ENCODE results near the gene CMC2.
A peak's percentile ranks its signal among the peaks of the same experiment; 100 is the strongest.

Gene CMC2

DNA sequence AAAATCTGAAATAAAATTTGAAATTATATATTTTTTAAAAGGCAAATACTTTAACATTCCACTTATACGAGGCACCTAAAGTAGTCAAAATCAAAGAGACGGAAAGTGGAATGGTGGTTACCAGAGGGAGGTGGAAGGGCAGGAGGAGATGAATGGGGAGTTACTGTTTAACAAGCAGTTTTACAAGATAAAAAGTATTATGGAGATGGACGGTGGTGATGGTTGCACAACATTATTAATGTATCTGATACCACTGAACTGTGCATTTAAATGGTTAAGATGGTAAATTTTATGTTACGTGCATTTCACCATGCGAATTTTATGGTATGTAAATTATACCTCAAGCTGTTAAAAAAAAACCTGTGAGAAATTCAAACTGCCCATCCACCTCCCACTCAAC is 5.4 kb downstream of the CMC2 start:
- no peak for DNase-seq

DNA sequence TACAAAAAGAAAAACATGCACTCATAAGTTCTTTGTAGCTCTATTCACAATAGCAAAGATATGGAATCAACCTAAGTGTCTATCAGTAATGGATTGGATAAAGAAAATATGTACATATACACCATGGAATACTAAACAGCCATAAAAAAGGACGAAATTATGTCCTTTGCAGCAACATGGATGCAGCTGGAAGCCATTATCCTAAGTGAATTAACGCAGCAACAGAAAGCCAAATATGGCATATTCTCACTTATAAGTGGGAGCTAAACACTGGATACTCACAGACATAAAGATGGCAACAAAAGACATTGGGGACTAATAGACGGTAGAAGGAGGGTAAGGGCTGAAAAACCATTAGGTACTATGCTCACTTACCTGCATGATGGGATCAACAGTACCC is 5.8 kb downstream of the CMC2 start:
- no peak for DNase-seq

DNA sequence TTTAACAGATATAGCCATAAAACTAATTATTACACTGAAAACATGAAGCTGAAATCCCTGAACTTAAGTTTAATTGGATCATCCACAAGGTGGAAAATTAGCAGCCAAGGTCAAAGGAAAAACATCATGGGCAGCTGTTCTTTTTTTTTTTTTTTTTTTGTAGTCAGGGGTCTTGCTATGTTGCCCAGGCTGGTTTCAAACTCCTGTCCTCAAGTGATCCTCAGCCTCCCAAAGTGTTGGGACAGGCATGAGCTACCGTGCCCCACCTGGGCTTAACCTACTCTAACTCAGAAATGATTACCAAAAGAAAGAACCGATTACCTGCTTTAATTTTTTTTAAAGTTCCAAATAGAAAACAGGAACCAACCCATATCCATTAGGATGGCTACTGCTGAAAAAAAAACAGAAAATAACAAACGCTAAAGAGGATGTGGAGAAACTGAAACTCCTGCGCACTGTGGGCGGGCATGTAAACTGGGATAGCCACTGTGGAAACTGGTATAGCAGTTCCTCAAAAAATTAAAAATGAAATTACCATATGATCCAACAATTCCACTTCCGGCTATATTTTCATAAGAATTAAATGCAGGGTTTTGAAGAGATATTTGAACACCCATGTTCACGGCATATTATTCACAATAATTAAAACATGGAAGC is 8.6 kb downstream of the CMC2 start:
- no peak for DNase-seq

DNA sequence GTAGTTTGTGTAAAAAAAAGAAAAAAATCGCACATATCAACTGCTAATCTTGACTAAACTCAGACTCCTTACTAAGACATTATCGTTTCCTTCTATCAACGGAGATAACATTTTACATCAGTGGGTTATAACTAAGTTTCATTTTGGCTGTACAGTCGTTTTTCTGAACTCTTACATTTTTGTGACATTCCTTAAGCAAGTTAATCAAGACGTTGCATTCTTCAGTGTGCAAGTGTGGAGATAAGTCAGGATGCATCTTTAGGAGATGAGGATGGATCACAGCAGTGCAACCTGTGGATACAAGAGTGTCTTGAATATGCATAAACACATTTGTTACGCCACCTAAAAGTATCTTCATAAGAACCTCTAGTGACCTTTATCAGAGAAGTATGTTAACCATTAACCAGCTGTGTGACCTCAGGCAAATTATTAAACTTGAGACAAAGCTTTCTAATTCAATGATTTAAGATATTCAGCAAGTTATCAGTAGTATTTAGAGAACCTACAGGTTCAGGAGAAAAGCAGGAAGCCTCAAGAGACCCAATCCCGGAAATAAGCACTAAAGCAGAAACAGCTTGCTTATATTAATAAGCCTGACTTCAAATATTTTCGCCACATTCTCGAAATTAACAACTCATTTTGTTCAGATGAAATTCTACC is 9.4 kb downstream of the CMC2 start:
- peak; percentile 14 for DNase-seq

DNA sequence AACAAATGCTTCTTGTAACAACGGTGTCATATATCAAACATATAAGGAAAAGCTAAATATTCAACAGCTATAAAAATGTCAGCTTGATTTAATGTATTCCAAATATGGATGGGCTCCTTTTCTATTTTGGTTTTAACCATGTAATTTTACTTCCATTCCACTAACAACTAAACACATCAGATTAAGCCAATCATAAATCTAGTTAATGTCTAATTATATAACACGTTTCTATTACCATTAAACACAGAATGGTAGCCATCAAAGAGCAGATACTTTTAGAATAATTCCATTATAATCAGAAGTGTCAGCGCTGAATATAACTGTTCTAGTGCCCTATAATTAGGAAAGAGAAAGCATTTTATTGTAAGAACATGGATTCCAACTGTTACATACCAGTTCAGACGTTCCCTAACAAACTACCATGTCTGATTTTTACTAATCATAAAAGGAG is 10.0 kb downstream of the CMC2 start:
- no peak for DNase-seq

DNA sequence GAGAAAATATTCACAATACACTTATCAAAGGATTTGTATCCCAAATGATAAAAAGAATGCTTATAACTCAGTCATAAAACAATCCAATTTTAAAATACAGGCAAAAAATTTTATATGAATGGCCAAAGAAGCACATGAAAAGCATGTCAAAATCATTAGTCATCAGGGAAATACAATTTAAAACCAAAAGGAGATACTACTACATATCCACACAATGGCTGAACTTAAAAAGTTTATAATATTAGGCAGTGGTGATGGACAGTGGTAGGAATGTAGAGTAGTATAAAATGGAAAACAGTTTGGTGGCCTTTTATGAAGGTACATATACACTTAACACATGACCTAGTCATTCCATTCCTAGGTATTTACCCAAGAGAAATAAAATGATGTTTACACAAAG is 12.2 kb downstream of the CMC2 start:
- no peak for DNase-seq

DNA sequence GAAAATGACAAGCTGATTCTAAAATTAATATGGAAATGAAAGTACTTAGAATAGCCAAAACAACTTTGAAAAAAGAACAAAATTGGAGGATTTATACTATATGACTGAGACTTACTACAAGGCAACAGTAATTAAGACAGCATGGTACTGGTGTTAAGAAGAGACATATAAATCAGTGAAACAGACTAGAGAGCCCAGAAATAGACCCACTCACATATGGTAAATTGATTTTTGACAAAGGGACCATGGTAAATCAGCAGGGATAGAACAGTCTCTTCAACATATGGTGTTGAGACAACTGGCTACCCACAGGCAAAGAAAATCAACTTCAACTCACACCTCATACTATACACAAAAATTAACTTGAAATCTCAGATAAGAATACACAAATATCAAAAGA is 12.9 kb downstream of the CMC2 start:
- DNase-seq, result no peak

DNA sequence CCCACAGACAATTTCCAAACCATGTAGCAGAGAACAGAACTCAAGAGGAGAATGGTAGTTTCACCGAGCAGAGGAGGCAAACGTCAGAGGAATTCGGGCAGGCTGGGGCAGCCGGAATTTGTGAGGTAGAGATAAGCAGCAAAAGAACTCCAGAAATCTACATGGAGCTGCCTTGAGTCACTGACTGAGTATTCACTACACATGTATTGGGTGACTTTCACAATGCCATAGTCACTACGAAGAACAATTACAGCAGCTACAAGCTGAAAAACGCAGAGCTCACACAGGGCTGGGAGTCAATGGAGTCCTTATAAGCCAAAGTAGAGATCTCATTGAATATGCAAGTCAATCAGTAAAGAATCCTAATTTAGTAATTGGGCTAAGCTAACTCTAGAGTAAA is 13.4 kb downstream of the CMC2 start:
- DNase-seq, result peak; percentile 83

DNA sequence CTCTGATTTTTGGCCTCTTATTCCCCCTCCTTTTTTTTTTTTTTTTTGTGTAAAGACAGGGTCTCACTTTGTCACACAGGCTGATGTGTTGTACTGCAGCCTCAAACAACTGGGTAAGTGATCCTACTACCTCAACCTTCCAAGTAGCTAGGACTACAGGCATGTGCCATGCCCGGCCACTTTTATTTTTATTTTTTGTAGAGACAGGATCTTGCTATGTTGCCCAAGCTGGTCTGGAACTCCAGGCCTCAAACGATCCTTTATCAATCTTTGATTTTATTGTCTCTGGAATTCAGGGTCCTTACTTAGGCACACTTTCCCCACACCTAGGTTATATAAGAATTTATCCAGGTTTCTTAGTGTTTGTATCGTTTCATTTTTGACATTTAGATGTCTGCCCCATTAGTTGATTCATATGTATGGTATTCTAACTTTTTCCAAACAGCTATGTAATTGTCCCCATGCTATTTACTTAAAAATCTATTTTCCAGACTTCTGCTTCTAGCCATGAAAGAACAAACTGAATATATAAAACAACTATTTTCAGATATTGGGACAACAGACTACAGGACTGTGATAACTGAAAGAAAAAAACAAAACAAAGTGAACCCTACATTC is 13.9 kb downstream of the CMC2 start:
- no peak for DNase-seq

DNA sequence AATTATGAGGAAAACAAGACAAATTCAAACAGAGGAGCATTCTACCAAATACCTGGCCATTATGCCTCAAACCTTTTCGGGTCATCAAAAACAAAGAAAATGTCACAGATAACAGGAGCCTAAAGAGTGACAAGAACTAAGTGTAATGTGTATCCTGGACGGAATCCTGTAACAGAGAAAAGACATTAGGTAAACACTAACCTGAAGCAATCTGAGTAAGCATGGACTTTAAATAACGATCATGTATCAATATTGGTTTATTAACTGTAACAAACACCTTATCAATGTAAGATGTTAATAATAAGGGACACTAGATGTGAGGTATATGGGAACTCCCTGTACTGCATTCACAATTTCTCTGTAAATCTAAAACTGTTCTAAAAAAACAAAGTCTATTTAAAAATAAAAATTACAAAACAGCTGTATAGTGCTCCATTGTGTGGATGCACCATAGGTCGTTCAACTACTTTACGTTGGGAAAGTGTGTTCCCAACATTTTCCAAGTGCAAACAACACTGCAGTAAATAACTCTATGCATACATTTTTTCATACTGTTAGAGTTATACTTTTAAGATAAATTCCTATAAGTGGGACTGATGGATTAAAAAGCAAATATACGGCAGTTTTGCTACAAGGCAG is 14.8 kb downstream of the CMC2 start:
- no peak for DNase-seq

DNA sequence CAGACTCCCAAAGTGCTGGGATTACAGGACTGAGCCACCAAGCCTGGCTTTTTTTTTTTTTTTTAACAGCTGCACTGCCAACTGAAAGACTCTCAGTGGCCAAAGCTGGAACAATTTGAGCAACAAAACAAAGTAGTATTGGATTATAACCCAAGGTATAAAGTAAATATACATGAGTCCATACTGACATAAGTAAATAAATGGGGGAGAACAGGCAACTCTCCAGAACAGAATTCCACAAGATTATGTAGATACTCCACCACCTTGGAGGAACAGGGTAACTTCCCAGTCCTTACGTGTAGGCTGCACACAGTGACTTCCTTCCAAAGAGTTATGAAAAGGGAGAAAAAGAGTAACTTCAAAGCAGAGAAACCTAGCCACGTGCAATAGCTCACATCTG is 15.7 kb downstream of the CMC2 start:
- DNase-seq, result no peak

DNA sequence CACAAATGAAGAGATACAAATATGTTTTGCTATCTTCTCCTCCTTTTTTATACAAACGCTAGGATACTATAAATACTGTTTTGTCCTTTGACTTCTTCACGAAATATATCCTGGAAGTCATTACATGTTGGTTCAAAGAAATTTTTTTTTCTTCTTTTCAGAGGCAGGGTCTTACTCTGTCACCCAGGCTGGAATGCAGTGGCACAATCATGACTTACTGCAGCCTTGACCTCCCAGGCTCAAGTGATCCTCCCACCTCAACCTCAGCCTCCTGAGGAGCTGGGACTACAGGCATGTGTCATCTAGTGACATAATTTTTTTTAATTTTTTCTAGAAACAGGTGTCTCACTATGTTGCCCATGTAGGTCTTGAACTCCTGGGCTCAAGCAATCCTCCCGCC is 16.1 kb downstream of the CMC2 start:
- no peak for DNase-seq

DNA sequence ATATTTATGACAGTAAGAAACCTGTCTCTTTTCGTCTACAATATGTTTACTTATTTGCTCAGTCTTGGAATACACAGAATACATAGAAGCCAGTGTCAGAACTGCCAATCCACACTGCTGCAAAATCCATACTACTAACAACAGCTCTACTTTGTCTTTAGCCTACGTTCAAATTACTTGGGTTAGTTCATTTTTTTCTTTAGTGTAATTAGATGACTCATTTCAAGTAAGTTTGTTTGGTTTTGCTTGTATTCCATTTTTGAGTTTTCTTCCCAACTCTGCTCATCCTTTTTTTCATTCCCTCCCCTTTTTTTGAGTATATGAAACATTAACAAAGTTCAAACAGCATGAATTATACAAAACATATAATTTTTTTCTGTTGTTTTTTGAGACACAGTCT is 16.9 kb downstream of the CMC2 start:
- no peak for DNase-seq

DNA sequence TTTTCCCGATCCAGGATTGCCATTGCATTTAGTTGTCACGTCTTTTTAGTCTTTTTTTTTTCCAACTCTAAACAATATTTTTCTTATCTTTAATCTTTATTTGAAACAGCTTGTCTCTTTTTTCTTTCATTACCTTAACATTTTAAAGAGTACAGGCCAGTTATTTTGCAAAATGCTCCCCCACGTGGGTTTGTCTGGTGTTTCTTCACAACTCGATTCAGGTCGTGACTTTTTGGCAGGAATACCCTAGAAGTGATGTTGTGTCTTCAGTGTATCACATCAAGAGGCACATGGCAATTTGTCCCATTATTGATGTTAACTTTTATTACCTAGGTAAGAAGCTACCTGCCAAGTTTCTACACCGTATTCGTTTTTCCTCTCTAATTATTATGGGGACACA is 17.9 kb downstream of the CMC2 start:
- no peak for DNase-seq

DNA sequence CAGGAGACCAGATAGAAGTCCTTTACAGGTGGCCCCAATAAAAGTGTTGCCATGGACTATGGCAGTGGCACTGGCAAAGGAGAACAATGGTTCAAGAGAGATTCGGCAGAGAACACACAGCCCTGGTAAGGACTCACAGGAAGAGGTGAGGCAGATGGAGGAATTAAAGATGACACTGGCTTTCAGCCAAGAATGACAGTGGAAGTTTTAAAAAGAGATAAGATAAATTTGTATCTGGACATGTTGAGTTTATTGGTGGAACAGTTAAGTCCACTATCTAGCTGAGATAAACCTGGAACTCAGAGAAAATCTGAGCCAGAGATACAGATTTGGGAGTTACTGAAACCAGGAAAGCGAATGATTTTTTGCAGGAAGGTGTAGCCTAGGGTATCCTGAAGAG is 20.1 kb downstream of the CMC2 start:
- peak; percentile 7 for DNase-seq

DNA sequence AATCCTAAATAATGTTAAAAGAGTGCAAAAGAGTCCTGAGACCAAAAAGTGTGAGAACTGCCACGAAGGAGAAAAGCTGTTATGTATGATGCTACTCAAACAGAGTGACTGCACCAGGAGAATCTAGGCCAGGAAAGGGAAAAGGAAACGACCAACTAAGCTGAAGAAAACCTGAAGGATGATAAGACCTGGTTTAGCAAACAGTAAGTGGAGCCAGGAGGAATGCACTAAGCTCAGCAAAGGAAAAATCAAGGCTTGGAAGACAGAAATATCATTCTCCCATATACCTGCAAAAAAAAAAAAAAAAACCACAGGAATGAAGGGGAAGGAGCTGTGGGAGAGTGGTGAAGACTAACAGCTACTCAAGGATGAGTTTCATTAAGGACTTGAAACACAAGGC is 21.1 kb downstream of the CMC2 start:
- DNase-seq, result no peak

DNA sequence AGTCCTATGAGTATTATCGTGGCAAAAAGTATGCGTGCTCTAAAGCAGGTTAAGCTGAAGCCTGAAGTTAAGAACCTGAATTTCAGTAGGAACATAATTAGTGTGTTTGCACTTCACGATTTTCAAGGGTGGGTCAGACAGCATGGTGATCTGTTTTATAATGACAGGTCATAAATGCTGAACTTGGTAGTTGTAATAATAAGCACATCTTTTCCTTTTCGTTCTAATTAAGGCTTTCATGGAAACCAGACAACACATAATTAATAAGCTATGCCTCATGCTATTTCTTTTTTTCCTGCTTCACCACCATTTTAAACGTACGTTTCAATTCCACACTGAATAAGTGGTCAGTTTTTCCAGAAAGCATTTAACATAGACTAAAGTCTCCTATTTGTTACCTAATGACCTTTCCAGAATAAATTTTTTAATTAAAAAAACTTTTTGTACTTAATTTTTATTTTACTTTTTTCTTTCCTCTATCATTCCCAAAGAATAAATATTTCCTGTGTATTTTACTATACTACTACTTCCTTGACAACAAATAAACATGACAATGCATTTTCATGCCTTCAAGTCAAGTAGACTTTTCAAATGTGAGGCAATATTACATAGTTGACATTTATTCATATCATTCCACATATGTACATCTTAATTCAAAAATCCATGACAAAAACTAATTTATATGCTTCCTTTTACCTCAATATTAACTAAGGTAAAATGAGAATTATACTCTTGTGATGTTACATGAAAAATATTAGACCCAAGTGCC is 22.4 kb downstream of the CMC2 start:
- no peak for DNase-seq

DNA sequence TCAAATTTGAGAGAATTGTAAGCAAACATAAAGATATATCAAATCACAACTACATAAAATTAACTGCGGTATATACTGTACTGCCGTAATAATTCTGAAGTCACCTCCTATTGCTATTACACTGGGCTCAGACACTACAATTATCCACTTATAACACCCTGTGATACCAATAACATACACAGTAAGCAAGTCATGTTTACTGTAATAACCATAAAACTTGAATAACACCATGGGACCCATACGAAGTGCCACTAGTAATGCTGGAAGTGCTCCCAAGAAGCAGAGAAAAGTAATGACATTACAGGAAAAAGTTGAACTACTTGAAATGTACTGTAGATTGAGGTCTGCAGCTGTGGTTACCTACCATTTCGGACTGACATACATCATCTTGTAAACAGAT is 24.0 kb downstream of the CMC2 start:
- DNase-seq, result no peak

DNA sequence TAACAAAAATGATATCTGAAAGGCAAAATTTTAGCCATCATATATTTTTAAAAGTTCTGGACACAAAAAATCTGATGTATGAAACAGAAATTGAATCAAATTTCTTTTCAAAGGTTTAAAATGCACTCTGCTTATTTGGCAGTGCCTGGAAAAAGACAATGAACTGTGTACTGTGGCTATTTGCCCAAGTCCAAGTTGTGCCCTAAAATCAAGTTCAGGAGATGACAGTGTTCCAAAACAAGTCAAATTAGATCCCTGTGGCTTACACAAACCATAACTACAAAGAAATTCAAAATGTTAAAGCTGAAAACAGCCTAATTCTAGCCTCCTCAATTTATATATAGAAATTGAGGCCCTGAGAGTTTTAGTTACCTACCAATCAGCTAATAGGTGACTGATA is 25.6 kb downstream of the CMC2 start:
- no peak for DNase-seq

DNA sequence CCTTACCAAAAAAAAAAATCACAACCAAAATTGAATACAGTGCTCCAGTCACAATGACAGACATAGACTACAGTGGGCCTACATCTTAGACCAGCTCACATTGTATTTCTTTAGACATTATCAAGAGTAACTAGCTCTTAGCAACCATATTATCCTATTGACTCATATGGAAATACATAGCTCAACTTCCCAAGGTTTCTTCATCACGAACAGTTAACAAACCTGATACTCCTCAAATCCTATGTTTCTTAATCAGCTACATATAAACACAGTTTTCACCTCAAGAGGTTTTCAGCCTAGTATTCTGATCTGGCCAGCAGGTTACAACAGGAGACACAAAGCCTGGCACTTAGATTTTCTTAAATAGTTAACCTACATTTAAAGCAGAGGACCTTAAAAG is 29.7 kb downstream of the CMC2 start:
- no peak for DNase-seq

DNA sequence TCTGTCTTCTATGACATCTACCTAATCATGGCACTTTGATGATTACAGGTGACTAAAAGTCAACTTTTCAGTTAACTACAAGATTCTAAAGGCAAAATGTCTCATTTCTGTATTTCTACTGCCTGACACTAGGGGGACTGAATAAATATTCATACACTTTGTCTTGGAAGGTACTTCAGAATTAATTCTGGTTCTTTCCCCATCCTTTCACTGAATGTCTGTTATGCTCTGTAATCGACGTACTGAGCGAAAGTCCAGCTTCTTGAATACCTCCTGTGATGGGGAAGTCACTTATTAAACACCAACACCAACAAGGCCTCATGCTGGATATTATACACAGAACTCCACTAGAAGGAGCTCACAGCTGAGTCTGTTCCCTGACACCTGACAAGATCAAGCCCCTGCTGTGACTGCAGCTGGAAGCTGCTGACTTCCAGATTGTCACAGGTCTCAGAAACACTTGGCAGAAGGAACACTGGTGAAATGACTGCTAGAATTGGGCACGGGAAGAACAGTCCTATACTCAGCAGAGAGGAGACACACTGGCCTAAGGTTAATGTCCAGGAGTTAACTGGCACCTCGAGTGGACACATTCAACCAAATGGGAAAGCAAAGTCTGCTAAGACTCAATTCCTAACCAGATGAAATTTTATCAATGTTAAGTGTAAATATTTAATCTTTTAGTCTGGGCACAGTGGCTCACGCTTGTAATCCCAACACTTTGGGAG is 31.9 kb downstream of the CMC2 start:
- peak; percentile 30 for DNase-seq

DNA sequence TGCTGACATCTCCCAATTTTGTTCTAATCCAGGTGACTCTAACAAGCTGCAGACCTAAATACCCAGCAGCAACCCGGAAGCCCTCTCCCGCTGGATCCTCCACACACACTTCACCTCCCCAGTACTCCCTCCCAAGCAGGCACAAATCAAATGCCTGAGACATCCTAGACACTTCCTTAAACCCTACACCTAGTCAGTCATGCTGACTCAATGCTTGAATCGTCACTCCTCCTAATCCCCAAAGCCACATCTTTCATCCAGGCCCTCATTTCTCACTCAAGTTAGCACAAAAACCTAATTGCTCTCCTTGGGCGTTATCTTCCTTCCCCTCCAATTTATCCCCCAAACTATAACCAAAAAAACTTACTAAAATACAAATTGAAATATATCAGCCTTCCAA is 32.7 kb downstream of the CMC2 start:
- peak; percentile 30 for DNase-seq

DNA sequence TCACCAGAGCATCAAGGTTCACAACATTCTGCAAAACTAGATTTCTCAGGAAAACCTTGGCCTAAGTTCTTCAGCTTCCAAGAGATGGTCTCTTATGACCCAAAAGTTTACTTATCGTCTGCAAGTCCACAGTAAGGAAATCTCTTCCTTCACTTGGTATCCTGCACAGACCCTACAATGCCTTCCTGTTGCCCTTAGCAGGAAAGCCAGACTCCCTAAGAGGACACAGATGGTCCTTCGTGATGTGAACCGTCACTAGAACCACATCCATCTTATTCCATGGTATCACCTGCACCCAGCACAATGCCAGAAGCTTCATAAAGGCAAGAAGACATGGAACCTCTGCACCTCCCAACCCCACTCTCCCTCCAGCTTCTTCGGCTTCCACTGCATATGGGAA is 34.1 kb downstream of the CMC2 start:
- DNase-seq, result no peak
